Measurements from ENCODE around the gene CACNA1G. TPM values are rescaled to one million over a fixed set of nuclear protein-coding genes. Genes with fewer than 3 reads are reported as not detected.

Gene CACNA1G
- total and polyA plus RNA-seq, 2 experiments from 2014 or later: 3.5 to 4.8 TPM

DNA sequence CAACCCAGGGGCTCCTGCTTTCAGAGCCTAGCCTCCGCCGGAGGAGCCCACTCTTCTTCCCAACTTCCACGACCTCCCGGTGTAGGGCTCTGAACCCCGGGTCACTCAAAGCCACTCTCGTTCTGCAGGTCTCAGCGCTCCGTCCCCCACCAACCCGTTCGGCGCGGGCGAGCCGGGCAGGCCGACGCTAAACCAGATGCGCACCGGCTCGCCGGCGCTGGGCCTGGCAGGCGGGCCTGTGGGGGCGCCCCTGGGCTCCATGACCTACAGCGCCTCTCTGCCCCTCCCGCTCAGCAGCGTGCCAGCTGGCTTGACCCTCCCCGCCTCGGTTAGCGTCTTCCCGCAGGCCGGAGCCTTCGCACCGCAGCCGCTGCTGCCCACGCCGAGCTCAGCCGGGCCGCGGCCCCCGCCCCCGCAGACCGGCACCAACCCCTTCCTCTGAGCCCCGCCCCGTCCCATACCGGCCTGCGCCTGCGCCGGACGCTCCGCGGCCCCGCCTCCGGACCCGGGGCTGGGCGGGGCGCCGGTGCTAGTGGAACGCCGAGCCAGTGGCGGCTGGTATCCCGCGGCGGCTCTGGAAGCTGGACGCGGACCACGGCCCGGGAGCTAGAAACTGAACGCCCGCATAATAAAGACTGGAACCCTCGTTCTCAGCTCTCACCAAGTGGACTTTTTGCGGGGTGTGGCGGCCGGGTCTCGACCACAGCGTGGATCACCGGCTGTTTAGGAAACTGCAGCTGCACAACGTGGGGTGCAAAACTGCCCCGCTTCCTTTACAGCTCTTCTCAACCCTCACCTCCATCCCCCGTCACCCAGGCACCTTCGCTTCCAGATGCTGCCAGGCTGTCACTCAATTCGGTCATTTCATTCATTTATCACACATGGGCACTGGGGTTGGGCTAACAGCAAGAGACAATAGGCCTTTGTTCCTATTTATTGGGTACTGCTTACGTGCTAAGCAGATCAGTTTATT, 18.5 kb upstream of the CACNA1G start:
- no peaks in the 10 kb centered on the region for H3K9me3 ChIP-seq (ENCODE audit: low read depth)
- no peak for TF ChIP-seq EZH2phosphoT487 (IDR thresholded peaks at IDR 0.05; ENCODE audit: low read depth, severe bottlenecking, unreplicated experiment)
- TF ChIP-seq, protein P1, sequence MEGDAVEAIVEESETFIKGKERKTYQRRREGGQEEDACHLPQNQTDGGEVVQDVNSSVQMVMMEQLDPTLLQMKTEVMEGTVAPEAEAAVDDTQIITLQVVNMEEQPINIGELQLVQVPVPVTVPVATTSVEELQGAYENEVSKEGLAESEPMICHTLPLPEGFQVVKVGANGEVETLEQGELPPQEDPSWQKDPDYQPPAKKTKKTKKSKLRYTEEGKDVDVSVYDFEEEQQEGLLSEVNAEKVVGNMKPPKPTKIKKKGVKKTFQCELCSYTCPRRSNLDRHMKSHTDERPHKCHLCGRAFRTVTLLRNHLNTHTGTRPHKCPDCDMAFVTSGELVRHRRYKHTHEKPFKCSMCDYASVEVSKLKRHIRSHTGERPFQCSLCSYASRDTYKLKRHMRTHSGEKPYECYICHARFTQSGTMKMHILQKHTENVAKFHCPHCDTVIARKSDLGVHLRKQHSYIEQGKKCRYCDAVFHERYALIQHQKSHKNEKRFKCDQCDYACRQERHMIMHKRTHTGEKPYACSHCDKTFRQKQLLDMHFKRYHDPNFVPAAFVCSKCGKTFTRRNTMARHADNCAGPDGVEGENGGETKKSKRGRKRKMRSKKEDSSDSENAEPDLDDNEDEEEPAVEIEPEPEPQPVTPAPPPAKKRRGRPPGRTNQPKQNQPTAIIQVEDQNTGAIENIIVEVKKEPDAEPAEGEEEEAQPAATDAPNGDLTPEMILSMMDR (IDR thresholded peaks at IDR 0.05; ENCODE audit: poor library complexity): peak; percentile 20
- peak overlapping the region; percentile 22 for H3K4me3 ChIP-seq
- peak; percentile 95 for DNase-seq (ENCODE audit: low spot score)
- H3K36me3 ChIP-seq (replicated peaks; ENCODE audit: insufficient read depth, low read depth): no peaks in the 10 kb centered on the region
- 8% methylated on average over 62 of the region's 82 CpGs for WGBS (ENCODE audit: low lambda C conversion rate, missing lambda C conversion rate)
- peak overlapping the region; percentile 87 for H3K4me2 ChIP-seq
- no peaks in the 10 kb centered on the region for H3K27me3 ChIP-seq
- H3K79me2 ChIP-seq: peaks cover 2% of the 10 kb centered on the region
- peak overlapping the region; percentile 94 for H3K27ac ChIP-seq
- peaks cover 29% of the 10 kb centered on the region for H3K4me1 ChIP-seq (ENCODE audit: insufficient read depth)
- no peaks in the 10 kb centered on the region for H3K9me2 ChIP-seq (replicated peaks; ENCODE audit: insufficient read depth)
- no peaks in the 10 kb centered on the region for H4K20me1 ChIP-seq (ENCODE audit: insufficient read depth, poor library complexity, severe bottlenecking)
- peak overlapping the region; percentile 42 for H2AFZ ChIP-seq

DNA sequence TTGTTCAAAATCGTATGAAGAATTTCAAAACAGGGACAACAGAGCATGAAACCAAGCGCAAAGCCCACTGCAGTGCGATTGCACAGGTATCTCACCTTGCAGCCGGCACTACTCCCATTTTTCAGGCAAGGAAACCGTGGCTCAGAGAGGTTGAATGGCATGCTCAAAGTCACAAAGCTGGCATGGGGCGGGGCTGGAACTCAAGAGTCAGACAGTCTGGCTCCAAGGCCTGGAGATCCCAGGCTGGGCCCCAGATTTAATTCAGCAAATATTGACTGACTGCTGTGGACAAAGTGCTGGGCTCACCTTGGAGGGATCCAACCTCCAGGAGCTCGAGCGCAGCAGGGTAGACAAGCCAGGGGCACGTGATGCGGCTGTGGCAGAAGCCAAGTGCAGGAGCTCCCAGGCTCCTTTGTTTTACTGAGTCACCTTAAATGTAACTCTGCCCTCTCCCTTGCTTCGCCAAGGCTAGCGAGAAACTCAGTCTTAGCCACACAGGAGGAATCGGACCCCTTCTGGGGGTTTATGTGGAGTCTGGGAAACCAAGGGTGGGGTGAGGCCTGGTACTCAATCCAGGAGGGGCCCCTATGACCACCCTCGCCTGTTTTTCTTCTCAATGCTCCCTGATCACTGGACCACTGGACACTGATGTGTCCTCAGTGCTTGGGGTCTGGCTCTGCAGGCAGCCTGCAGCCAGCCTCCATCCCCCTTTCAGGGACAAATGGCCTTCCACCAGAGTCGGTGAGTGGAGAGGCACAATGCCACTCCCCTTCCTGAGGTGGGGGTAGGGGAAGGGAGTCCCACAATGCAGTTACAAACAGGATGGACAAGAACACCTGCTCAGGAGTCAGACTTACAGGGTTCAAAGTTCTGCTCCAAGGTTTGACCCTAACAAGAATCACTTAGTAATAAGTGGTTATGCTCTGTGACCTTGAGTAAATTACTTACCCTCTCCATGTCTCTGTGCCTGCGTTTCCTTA, 17.4 kb upstream of the CACNA1G start:
- no peaks in the 10 kb centered on the region for H3K27me3 ChIP-seq
- H3K27ac ChIP-seq: peak overlapping the region; percentile 94
- peak overlapping the region; percentile 87 for H3K4me2 ChIP-seq
- WGBS (ENCODE audit: low lambda C conversion rate, missing lambda C conversion rate): 60% methylated on average over 16 of the region's 16 CpGs
- peak; percentile 90 for DNase-seq (ENCODE audit: low spot score)
- H3K36me3 ChIP-seq (replicated peaks; ENCODE audit: insufficient read depth, low read depth): no peaks in the 10 kb centered on the region
- H2AFZ ChIP-seq: peak overlapping the region; percentile 8
- H3K4me1 ChIP-seq (ENCODE audit: insufficient read depth): peaks cover 35% of the 10 kb centered on the region
- H3K4me3 ChIP-seq: peak overlapping the region; percentile 22
- H3K79me2 ChIP-seq: peaks cover 10% of the 10 kb centered on the region
- TF ChIP-seq EZH2 (IDR thresholded peaks at IDR 0.05; ENCODE audit: borderline replicate concordance) (no peak), EZH2phosphoT487 (IDR thresholded peaks at IDR 0.05; ENCODE audit: low read depth, severe bottlenecking, unreplicated experiment) (no peak)
- TF ChIP-seq, protein P1 (IDR thresholded peaks at IDR 0.05; ENCODE audit: poor library complexity): no peak
- H3K9me3 ChIP-seq (ENCODE audit: low read depth): no peaks in the 10 kb centered on the region
- H3K9me2 ChIP-seq (replicated peaks; ENCODE audit: insufficient read depth): no peaks in the 10 kb centered on the region
- no peaks in the 10 kb centered on the region for H4K20me1 ChIP-seq (ENCODE audit: insufficient read depth, poor library complexity, severe bottlenecking)

DNA sequence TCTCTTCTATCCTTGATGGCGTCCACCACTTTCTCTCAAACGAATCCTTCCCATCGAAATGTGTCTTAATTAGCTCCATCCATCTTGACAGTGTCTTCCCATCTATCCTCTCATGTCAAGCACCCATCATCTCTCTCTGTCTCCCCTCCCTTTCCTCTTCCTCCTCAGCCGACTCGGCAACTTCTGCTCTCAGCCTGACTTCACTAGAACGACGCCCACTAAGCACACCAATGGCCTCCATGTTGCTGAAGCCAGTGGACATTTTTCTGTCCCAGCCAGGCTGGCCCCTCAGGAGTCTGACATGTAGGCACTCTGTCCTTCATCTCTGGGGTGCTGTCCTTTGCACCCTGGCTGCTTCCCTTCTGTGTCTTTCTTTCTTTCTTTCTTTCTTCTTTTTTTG, 16.0 kb upstream of the CACNA1G start:
- Histone ChIP-seq H4K20me1 (ENCODE audit: insufficient read depth, poor library complexity, severe bottlenecking) (no peaks in the 10 kb centered on the region), H3K9me3 (ENCODE audit: low read depth) (no peaks in the 10 kb centered on the region), H3K27ac (no peak overlapping the region), H3K9me2 (replicated peaks; ENCODE audit: insufficient read depth) (no peaks in the 10 kb centered on the region), H3K4me3 (no peak overlapping the region), H3K4me1 (ENCODE audit: insufficient read depth) (peaks cover 32% of the 10 kb centered on the region), H2AFZ (no peak overlapping the region), H3K27me3 (no peaks in the 10 kb centered on the region), H3K36me3 (replicated peaks; ENCODE audit: insufficient read depth, low read depth) (no peaks in the 10 kb centered on the region), H3K4me2 (no peak overlapping the region), H3K79me2 (peaks cover 10% of the 10 kb centered on the region)
- TF ChIP-seq, protein P1 (IDR thresholded peaks at IDR 0.05; ENCODE audit: poor library complexity): no peak
- no peak for TF ChIP-seq EZH2 (IDR thresholded peaks at IDR 0.05; ENCODE audit: borderline replicate concordance)
- 94% methylated on average over 7 of the region's 7 CpGs for WGBS (ENCODE audit: low lambda C conversion rate, missing lambda C conversion rate)
- no peak for DNase-seq (ENCODE audit: low spot score)

Data from hepatocyte (in vitro differentiated cells).